H1 (cell line): ENCODE measurements around the gene ATP5MC2. TPM values are rescaled to one million over a fixed set of nuclear protein-coding genes. Genes with fewer than 3 reads are reported as not detected.

ENCODE experiments used
- CHD7 ChIP-seq: fragments of 300-600 bp; sonication (generic); IDR thresholded peaks from 2 replicates; pipeline ENCODE4 v1.7.1; 2012; ENCODE audit warnings: low read length, moderate library complexity, mild to moderate bottlenecking, inconsistent platforms; ENCODE audit not compliant: insufficient replicate concordance
- TAF7 ChIP-seq: optimal IDR thresholded peaks from 2 replicates; pipeline ENCODE3; 2011; ENCODE audit warnings: low read depth, mild to moderate bottlenecking, inconsistent platforms, low read length, moderate library complexity, borderline replicate concordance
- polyA plus RNA-seq, 7 experiments: library from polyadenylated mRNA; depleted of rRNA in 3 of 7; stranded (reverse) in 5 of 7; unstranded in 2 of 7; fragments of >200 nt in 5 of 7; fragments of 200-250 nt in 2 of 7; gene quantifications; 1 replicate in 5 of 7; 2 replicates in 1 of 7; 4 replicates in 1 of 7; pipeline versions ENCODE4 v1.2.1 to v1.2.3, GENCODE V29; 2011 to 2013; ENCODE audit warnings: missing spikeins in 2 of 7, mixed read lengths in 2 of 7
- total RNA-seq: library from RNA; stranded (reverse); fragmentation: NEBNext Ultra II Directional; extraction: Animal tissue kit (Norgen Biotek cat#: 25700); gene quantifications from 2 replicates; pipeline ENCODE4 v1.2.1, GENCODE V29; 2021
- TF ChIP-seq, protein P1 (sequence below), 3 experiments: IDR thresholded peaks; 1 replicate in 2 of 3; 2 replicates in 1 of 3; pipeline versions ENCODE4 v1.5.1 to v1.6.1; 2011; ENCODE audit warnings: low read length in 3 of 3, mild to moderate bottlenecking in 3 of 3, inconsistent platforms in 2 of 3, low read depth in 1 of 3, moderate library complexity in 1 of 3; ENCODE audit not compliant: insufficient read depth in 1 of 3; ENCODE audit errors: control extremely low read depth in 1 of 3

Gene ATP5MC2
- total and polyA plus RNA-seq, 2 of the 8 experiments (the other 6 are each of a cell fraction or from before 2014, with no cell fraction given) = 408 to 952 TPM

DNA sequence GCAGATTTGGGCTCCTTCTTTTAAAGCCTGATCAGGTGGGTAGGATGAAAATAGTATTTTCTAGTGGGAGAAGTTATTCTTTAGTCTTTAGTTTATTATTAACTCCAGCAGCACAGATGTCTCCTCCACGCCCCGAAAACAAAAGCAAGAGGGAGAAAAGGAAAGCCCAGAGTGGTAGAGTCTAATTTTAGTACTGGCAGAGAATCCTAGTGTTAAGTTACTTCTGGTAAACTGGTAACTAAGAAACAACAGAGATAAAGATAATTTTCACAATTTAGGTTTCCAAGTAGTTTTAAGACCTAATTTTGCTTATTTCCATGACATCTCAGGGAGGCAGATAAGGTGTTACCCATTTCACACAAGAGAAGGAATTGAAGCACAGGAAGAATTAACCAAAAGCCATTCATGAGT, 16.3 kb downstream of the ATP5MC2 start (continued):
- no peak for TF ChIP-seq CHD7
- TF ChIP-seq, protein P1, sequence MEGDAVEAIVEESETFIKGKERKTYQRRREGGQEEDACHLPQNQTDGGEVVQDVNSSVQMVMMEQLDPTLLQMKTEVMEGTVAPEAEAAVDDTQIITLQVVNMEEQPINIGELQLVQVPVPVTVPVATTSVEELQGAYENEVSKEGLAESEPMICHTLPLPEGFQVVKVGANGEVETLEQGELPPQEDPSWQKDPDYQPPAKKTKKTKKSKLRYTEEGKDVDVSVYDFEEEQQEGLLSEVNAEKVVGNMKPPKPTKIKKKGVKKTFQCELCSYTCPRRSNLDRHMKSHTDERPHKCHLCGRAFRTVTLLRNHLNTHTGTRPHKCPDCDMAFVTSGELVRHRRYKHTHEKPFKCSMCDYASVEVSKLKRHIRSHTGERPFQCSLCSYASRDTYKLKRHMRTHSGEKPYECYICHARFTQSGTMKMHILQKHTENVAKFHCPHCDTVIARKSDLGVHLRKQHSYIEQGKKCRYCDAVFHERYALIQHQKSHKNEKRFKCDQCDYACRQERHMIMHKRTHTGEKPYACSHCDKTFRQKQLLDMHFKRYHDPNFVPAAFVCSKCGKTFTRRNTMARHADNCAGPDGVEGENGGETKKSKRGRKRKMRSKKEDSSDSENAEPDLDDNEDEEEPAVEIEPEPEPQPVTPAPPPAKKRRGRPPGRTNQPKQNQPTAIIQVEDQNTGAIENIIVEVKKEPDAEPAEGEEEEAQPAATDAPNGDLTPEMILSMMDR (IDR thresholded peaks at IDR 0.05; ENCODE audit: control extremely low read depth in 1 of 3, insufficient read depth in 1 of 3, low read depth in 1 of 3, low read length in 3 of 3) = no peak
- no peak for TF ChIP-seq TAF7
- TF ChIP-seq, all 59 proteins: peak for 0
